PC-9 (cell line): ENCODE data around the gene ZNF462.

Experiments used
- EZH2 ChIP-seq: fragments of 200-600 bp; sonication (generic); IDR thresholded peaks from 2 replicates; pipeline ENCODE4 v1.8.0; 2017; ENCODE audit warnings: antibody characterized with exemption, low read depth
- TF ChIP-seq, protein P1 (sequence below): fragments of 200-600 bp; sonication (generic); conservative IDR thresholded peaks from 2 replicates; pipeline ENCODE4 v1.6.1; 2017; ENCODE audit warnings: mixed run types, antibody characterized with exemption, mild to moderate bottlenecking, moderate library complexity

DNA sequence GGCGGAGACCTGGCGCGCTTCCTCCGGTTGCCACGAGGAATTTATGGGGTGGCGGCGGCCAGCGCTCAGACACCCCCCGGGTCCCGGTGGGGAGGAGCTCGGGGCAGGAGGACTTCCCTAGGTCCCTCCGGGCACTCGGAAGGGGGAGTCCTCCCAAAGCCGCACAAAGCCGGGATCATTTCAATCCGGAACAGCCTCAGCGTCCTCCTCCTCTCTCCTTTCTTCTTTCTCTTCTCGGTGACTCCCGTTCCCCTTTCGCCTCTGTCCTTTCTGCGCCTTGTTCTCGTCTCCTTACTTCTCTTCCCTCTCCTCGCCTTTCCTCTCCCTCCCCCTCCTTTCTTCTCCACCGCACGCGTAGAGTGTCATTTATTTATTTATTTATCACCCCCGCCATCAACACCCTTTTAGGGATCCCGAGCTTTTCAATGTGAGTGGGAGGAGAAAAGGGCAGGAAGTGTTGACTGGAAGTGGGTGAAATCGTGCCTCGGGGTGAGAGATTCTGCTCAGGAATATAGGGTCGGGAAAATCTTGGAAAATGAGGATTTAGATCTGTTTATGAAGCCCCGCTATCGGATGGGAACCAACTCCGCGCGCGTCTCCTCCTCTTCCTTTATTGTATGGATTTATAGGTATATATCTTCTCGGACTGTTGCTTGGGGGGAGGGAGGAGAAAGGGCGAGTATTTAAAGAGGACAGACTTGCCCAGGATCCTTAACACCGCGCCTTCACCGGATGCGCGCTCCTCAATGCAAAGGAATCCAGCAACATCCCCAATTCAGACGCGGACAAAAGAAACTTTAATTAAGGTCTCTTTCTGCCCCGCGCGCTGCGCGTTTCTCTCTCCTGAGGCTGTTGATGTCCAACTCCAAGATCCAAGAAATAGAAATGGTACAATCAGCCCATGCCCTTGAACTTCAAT, 2.0 kb upstream of the ZNF462 start:
- TF ChIP-seq, protein P1, sequence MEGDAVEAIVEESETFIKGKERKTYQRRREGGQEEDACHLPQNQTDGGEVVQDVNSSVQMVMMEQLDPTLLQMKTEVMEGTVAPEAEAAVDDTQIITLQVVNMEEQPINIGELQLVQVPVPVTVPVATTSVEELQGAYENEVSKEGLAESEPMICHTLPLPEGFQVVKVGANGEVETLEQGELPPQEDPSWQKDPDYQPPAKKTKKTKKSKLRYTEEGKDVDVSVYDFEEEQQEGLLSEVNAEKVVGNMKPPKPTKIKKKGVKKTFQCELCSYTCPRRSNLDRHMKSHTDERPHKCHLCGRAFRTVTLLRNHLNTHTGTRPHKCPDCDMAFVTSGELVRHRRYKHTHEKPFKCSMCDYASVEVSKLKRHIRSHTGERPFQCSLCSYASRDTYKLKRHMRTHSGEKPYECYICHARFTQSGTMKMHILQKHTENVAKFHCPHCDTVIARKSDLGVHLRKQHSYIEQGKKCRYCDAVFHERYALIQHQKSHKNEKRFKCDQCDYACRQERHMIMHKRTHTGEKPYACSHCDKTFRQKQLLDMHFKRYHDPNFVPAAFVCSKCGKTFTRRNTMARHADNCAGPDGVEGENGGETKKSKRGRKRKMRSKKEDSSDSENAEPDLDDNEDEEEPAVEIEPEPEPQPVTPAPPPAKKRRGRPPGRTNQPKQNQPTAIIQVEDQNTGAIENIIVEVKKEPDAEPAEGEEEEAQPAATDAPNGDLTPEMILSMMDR: no peak
- TF ChIP-seq EZH2: no peak
